Retinal pigment epithelial cell (primary cell): ENCODE measurements around the gene RAD54L.
"Not testable (repeated sequence)": the region's sequence is repeated elsewhere in the genome, so short reads cannot be mapped to it uniquely, and the experiment has no call there.

Source experiments
- DNase-seq: peaks from one replicate; pipeline ENCODE4 v3.0.0-alpha.2; 2010; ENCODE audit warnings: low read depth
- H3K4me3 ChIP-seq: 2 replicates; pipeline ENCODE4 v1.5.1; 2011; ENCODE audit warnings: mild to moderate bottlenecking, low read length, control low read depth, moderate library complexity
- TF ChIP-seq, protein P1 (sequence below): conservative IDR thresholded peaks from 2 replicates; pipeline ENCODE4 v1.5.1; 2011; ENCODE audit warnings: low read depth, low read length, control low read depth, inconsistent platforms

RAD54L gene

DNA sequence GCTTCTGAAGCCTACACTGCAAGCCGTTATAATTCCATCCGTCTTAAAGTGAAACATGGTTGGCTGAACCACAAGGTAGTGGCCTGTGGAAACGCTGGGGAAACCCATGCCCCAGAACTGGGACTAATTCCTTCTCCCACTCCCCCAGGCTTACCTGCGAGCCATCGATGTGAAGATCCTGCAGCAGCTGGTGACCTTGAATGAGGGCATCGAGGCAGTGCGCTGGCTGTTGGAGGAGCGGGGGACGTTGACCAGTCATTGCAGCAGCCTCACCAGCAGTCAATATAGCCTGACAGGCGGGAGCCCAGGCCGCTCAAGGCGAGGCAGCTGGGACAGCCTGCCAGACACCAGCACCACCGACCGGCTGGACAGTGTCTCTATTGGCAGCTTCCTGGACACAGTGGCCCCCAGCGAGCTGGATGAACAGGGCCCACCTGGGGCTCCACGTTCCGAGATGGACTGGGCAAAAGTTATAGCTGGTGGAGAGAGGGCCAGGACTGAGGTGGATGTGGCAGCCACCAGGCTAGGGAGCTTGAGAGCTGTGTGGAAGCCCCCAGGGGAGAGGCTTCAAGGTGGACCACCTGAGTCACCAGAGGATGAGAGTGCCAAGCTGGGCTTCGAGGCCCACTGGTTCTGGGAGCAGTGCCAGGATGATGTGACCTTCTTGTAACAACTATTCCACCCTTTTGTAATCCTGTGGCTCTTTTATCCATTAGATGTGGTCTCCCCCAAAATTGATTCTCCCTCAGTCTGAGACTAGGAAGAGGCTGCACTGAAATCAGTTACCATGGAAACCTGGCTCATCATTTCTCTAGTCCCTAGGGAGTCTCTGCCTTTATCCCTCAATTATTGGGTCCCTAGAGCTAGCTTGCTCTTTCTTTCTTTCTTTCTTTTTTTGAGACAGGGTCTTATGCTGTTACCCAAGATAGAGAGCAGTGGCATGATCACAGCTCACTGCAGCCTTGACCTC, 27.7 kb upstream of the RAD54L start:
- DNase-seq, result no peak
- H3K4me3 ChIP-seq, result no peak overlapping the region
- TF ChIP-seq, protein P1, sequence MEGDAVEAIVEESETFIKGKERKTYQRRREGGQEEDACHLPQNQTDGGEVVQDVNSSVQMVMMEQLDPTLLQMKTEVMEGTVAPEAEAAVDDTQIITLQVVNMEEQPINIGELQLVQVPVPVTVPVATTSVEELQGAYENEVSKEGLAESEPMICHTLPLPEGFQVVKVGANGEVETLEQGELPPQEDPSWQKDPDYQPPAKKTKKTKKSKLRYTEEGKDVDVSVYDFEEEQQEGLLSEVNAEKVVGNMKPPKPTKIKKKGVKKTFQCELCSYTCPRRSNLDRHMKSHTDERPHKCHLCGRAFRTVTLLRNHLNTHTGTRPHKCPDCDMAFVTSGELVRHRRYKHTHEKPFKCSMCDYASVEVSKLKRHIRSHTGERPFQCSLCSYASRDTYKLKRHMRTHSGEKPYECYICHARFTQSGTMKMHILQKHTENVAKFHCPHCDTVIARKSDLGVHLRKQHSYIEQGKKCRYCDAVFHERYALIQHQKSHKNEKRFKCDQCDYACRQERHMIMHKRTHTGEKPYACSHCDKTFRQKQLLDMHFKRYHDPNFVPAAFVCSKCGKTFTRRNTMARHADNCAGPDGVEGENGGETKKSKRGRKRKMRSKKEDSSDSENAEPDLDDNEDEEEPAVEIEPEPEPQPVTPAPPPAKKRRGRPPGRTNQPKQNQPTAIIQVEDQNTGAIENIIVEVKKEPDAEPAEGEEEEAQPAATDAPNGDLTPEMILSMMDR, result no peak

- no peak overlapping the region for H3K4me3 ChIP-seq
- DNase-seq, result no peak
- TF ChIP-seq, protein P1, result no peak
Measured at GRCh38 chr1:46220808-46221207, 26.8 kb upstream of the RAD54L start.

DNA sequence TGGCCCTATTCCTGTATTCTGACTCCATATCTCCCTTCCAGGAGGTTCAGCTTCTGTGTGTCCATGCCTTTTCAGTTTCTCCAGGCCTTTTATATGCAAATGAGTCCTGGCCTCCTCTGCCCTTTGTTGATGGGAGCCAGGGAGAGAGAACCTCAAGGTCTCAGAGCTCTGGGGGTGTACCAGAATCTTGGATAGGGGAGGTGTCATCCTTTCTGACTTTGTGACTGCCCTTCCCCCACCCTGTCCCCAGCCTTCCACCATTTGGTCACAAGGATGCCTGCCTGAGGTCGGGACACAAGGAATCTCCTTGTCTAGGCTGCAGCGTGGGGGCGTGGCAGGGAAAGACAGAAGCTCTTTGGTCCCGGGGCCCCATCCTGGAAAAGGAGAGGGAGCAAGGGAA, 25.8 kb upstream of the RAD54L start:
- TF ChIP-seq, protein P1, result no peak
- DNase-seq, result no peak
- H3K4me3 ChIP-seq, result no peak overlapping the region

DNA sequence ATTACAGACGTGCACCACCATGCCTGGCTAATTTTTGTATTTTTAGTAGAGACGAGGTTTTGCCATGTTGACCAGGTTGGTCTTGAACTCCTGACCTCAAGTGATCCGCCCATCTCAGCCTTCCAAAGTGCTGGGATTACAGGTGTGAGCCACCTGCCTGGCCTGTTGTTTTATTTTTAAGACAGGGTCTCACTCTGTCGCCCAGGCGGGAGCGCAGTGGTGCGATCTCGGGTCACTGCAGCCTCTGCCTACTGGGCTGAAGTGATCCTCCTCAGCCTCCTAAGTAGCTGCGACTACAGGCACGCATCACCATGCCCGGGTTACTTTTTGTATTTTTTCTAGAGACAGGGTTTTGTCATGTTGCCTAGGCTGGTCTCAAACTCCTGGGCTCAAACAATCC, 24.5 kb upstream of the RAD54L start:
- not testable (repeated sequence) for DNase-seq, H3K4me3 ChIP-seq

- H3K4me3 ChIP-seq, result no peak overlapping the region
- peak; percentile 73 for DNase-seq
- TF ChIP-seq, protein P1, result peak; percentile 96
Measured at GRCh38 chr1:46223472-46223943, 24.1 kb upstream of the RAD54L start.

- TF ChIP-seq, protein P1, result no peak
- no peak for DNase-seq
- H3K4me3 ChIP-seq, result no peak overlapping the region
Measured at GRCh38 chr1:46224966-46225365, 22.6 kb upstream of the RAD54L start.

GRCh38 chr1:46231231-46231630, 16.3 kb upstream of the RAD54L start:
- DNase-seq, H3K4me3 ChIP-seq: not testable (repeated sequence)

DNA sequence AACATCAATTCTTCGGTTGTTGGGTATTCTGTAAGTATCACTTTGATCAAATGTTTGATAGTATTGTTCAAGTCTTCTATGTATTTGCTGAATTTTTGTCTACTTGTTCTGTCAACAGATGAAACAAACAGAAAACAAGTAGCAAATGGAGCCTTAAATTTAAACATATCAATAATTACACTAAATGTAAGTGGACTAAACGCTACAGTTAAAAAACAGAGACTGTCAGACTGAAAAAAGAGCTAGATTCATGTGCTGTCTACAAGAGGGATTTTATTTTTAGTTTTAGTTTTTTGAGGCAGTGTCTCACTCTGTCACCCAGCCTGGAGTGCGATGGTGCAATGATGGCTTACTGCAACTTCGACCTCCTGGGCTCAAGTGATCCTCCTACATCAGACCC, 10.7 kb upstream of the RAD54L start:
- H3K4me3 ChIP-seq, result no peak overlapping the region
- DNase-seq, result no peak
- TF ChIP-seq, protein P1, result no peak

- DNase-seq, H3K4me3 ChIP-seq: not testable (repeated sequence)
Measured at GRCh38 chr1:46238865-46239264, 8.7 kb upstream of the RAD54L start.

DNA sequence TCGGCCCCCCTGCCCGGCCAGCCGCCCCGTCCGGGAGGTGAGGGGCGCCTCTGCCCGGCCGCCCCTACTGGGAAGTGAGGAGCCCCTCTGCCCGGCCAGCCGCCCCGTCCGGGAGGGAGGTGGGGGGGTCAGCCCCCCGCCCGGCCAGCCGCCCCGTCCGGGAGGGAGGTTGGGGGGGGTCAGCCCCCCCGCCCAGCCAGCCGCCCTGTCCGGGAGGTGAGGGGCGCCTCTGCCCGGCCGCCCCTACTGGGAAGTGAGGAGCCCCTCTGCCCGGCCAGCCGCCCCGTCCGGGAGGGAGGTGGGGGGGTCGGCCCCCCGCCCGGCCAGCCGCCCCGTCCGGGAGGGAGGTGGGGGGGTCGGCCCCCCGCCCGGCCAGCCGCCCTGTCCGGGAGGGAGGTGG, 5.8 kb upstream of the RAD54L start:
- DNase-seq, H3K4me3 ChIP-seq: not testable (repeated sequence)
